ENCODE results near the gene NEU2. TPM values are rescaled to one million over a fixed set of nuclear protein-coding genes. Genes with fewer than 3 reads are reported as not detected.

NEU2 gene
- total and polyA plus RNA-seq, 9 of the 15 experiments (the other 6 are each of a cell fraction or from before 2014, with no cell fraction given), result not detected

- Histone ChIP-seq H3K79me2 (ENCODE audit: control insufficient read depth, insufficient read depth, low read length) (no peaks in the 10 kb centered on the region), H3K36me3 (ENCODE audit: control insufficient read depth, insufficient read depth, low read length) (no peaks in the 10 kb centered on the region), H3K27ac (ENCODE audit: extremely low read depth, low read depth, low read length) (no peak overlapping the region), H3K9me1 (ENCODE audit: control insufficient read depth, insufficient read depth, low read length) (no peaks in the 10 kb centered on the region), H3K4me1 (replicated peaks in 1 of 2; ENCODE audit: control insufficient read depth in 2 of 2, insufficient read depth in 2 of 2, low read length in 2 of 2) (no peaks in the 10 kb centered on the region; a peak in 1 of 5 replicates), H3K9me3 (replicated peaks; ENCODE audit: control insufficient read depth, insufficient read depth, low read depth, low read length) (no peaks in the 10 kb centered on the region), H4K20me1 (replicated peaks; ENCODE audit: control insufficient read depth, insufficient read depth, low read length) (no peaks in the 10 kb centered on the region), H3K27me3 (ENCODE audit: control insufficient read depth in 2 of 2, insufficient read depth in 2 of 2, low read length in 2 of 2) (peaks cover 0 to 49% of the 10 kb centered on the region in 2 experiments; a peak in 2 of 5 replicates), H3K9ac (ENCODE audit: insufficient read depth in 1 of 2, low read depth in 2 of 2, low read length in 2 of 2) (no peak overlapping the region), H3K4me2 (ENCODE audit: insufficient read depth, low read length) (no peak overlapping the region), H2AFZ (ENCODE audit: low read depth, low read length) (no peak overlapping the region), H3K4me3 (no peak overlapping the region)
- in situ Hi-C loops (cut with MboI) (no loop called here), intact Hi-C loops (cut with micrococcal nuclease) (no loop called here)
- WGBS (ENCODE audit: insufficient coverage, low coverage, missing lambda C conversion rate), result 10% methylated on average over 11 of the region's 11 CpGs
- ATAC-seq (no peak), DNase-seq (ENCODE audit: extremely low read depth in 1 of 4, low spot score in 3 of 4) (no peak), FAIRE-seq (no peak)
- BruUV-seq (replicated peaks), result no TSS peak
- TF ChIP-seq, protein P1, sequence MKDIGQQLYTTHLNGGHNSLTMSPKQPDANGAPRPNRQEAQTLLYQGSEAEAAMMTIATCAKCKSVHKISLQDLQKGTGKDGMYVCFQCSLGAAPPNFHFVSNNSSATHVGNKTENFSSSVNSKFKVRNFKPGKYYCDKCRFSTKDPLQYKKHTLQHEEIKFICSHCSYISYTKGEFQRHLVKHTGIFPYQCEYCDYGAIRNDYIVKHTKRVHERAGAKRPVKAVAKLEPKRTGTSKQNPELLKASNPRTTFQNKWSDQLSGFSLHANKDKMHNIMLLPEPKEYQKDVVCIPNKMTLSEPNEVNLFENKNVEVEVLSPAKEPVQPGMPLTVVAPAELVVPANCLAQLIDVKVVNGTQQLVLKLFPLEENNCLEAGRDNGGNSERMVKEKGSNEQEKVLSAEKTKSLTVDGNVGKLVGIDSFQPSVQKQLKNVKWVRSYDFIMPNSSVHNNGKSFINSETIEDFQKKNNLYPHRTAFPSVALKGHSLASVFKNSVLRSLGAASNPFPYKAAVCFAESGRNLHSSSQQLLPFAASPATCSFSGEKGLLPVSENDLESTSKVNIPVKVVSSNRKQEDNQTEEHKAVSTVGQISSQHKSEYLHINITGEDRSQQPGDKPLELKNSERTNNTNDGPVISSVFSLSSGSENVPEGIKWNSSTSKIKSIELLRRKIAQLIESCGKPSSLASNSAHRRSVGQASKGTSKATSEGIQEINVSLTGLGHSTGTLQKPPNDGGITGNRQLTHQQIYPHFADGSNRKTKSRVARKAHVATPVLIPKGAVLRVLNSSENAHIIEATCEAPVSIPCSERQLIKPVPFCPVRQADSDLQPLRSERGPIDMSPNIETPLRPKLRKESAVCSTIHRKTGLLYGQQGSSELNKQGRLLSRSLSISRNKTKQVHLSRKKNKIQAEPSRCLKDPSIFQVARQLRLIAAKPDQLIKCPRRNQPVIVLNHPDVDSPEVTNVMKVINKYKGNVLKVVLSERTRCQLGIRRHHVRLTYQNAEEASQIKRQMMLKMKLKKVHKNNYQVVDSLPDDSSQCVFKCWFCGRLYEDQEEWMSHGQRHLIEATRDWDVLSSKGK (CRISPR knock-in tag; IDR thresholded peaks at IDR 0.05), result no peak
- TF ChIP-seq RNF219 (CRISPR knock-in tag; IDR thresholded peaks at IDR 0.05) (no peak), KLF10 (CRISPR knock-in tag; IDR thresholded peaks at IDR 0.05) (no peak), C11orf30 (IDR thresholded peaks at IDR 0.05; ENCODE audit: low read depth) (no peak), DACH1 (IDR thresholded peaks at IDR 0.05; ENCODE audit: partially characterized antibody) (no peak), PYGO2 (tag; IDR thresholded peaks at IDR 0.05) (no peak), ZBTB33 (CRISPR knock-in tag; IDR thresholded peaks at IDR 0.05) (no peak), CBFA2T3 (IDR thresholded peaks at IDR 0.05) (no peak), SOX6 (IDR thresholded peaks at IDR 0.05) (no peak), ZNF224 (CRISPR knock-in tag; IDR thresholded peaks at IDR 0.05) (no peak)
- ChIA-PET POLR2A (interaction anchor here (0.7 kb wide), 1 partner anchor 472 kb away, joined by 3 read pairs; no protein-coding TSS in a partner anchor), CTCF (ENCODE audit: low intra/inter-chr PET ratio) (no interaction called here)
Measured at GRCh38 chr2:232983669-232984140, 48.8 kb upstream of the NEU2 start.
